Gastroesophageal sphincter (tissue), 4 donors: ENCODE measurements around the gene LCE1C. TPM values are rescaled to one million over a fixed set of nuclear protein-coding genes. Genes with fewer than 3 reads are reported as not detected.

Experiments used
- ATAC-seq: fragments of 150-250 bp; one replicate; pipeline ENCODE4 v1.9.1; 2016; ENCODE audit warnings: mild to moderate bottlenecking, moderate library complexity
- H3K27ac ChIP-seq, 4 donors: fragments of 200-600 bp; sonication (generic) in 3 of 4; 1 replicate in 3 of 4; 2 replicates in 1 of 4; pipeline ENCODE4 v1.5.1; 2016 to 2019
- H3K27me3 ChIP-seq: fragments of 200-600 bp; sonication (generic); one replicate; pipeline ENCODE4 v1.5.1; 2019
- H3K36me3 ChIP-seq, 2 donors: fragments of 200-600 bp; sonication (generic); one replicate each; pipeline ENCODE4 v1.5.1; 2019; ENCODE audit warnings: control low read depth in 1 of 2
- H3K4me1 ChIP-seq, 3 donors: fragments of 200-600 bp; sonication (generic); 1 replicate in 2 of 3; 2 replicates in 1 of 3; pipeline ENCODE4 v1.5.1; 2016 to 2019; ENCODE audit warnings: control low read depth in 2 of 3
- H3K4me3 ChIP-seq, 2 donors: fragments of 200-600 bp; sonication (generic); one replicate each; pipeline ENCODE4 v1.5.1; 2019; ENCODE audit warnings: mild to moderate bottlenecking in 1 of 2, moderate library complexity in 1 of 2
- H3K9me3 ChIP-seq, 3 donors: fragments of 200-600 bp; sonication (generic); one replicate each; pipeline ENCODE4 v1.5.1; 2017 to 2019; ENCODE audit warnings: control low read depth in 2 of 3
- CTCF ChIP-seq, 4 experiments: fragments of 200-600 bp in 2 of 4; fragments of 450-650 bp in 2 of 4; sonication (generic) in 1 of 4; IDR thresholded peaks; one replicate each; pipeline ENCODE4 v1.5.1; 2017 to 2019; ENCODE audit warnings: antibody characterized with exemption in 4 of 4, mild to moderate bottlenecking in 2 of 4, moderate library complexity in 2 of 4
- EP300 ChIP-seq: sonication (generic); formaldehyde crosslinking; IDR thresholded peaks from one replicate; pipeline ENCODE4 v1.6.1; 2017; ENCODE audit warnings: antibody characterized with exemption, mild to moderate bottlenecking
- POLR2A ChIP-seq, 2 donors: fragments of 450-650 bp; IDR thresholded peaks; one replicate each; pipeline ENCODE4 v1.6.1; 2017; ENCODE audit warnings: antibody characterized with exemption in 2 of 2, mild to moderate bottlenecking in 2 of 2, moderate library complexity in 1 of 2
- POLR2AphosphoS5 ChIP-seq: sonication (generic); formaldehyde crosslinking; IDR thresholded peaks from one replicate; pipeline ENCODE4 v1.6.1; 2017; ENCODE audit warnings: antibody characterized with exemption
- WGBS, 2 donors: methylation state at CpG; one replicate each; pipeline ENCODE4 v1.1.5; 2018; ENCODE audit warnings: low coverage in 1 of 2; 5-methylcytosine and 5-hydroxymethylcytosine counted together
- total RNA-seq, 4 donors: library from RNA; depleted of rRNA; stranded (reverse); fragments of >200 nt; gene quantifications; one replicate each; pipeline ENCODE4 v1.1.0, GENCODE V29; 2016

LCE1C gene
- total RNA-seq, 4 donors from 2014 or later = not detected

- Histone ChIP-seq H3K36me3 (no peaks in the 10 kb centered on the region), H3K4me1 (no peaks in the 10 kb centered on the region), H3K4me3 (no peak overlapping the region), H3K9me3 (no peaks in the 10 kb centered on the region), H3K27ac (no peak overlapping the region), H3K27me3 (no peaks in the 10 kb centered on the region)
- no peak for TF ChIP-seq POLR2AphosphoS5
- TF ChIP-seq EP300 = no peak
- TF ChIP-seq CTCF (IDR thresholded peaks at IDR 0.05) = no peak
- no peak for TF ChIP-seq POLR2A (IDR thresholded peaks at IDR 0.05)
- WGBS, 2 donors = no CpG with 5 or more reads among the region's 1 CpG
- no peak for ATAC-seq
These were observed 5.1 kb downstream of the LCE1C start for GRCh38 chr1:152801333-152801732.

- TF ChIP-seq POLR2A (IDR thresholded peaks at IDR 0.05) (no peak), CTCF (IDR thresholded peaks at IDR 0.05) (no peak), EP300 (no peak), POLR2AphosphoS5 (no peak)
- no peak within 1 kb of the TSS for H3K4me3 ChIP-seq
- no peak for ATAC-seq
- no peak within 1 kb of the TSS for H3K27ac ChIP-seq
- WGBS, 2 donors = 60% methylated on average over 2 of the region's 3 CpGs; no CpG with 5 or more reads in 1 of the 2 donors
- H3K36me3 ChIP-seq = no peaks in the 10 kb centered on the region
- no peaks in the 10 kb centered on the region for H3K9me3 ChIP-seq
- H3K27me3 ChIP-seq = no peaks in the 10 kb centered on the region
- H3K4me1 ChIP-seq = no peaks in the 10 kb centered on the region
These were observed 10.0 kb downstream of the LCE1C start, which contains the start of gene LCE1D for GRCh38 chr1:152796421-152796820. Gene LCE1D (plus strand): TSS chr1:152796721. CDS start chr1:152797795, 1,074 bp downstream.

- no peaks in the 10 kb centered on the region for H3K36me3 ChIP-seq
- no peaks in the 10 kb centered on the region for H3K4me1 ChIP-seq
- TF ChIP-seq EP300 = no peak
- no peak for TF ChIP-seq CTCF (IDR thresholded peaks at IDR 0.05)
- TF ChIP-seq POLR2A (IDR thresholded peaks at IDR 0.05) = no peak
- no peak for TF ChIP-seq POLR2AphosphoS5
- ATAC-seq = no peak
- WGBS, 2 donors = 59 to 64% methylated on average over 4 of the region's 4 CpGs
- H3K4me3 ChIP-seq = no peak overlapping the region
- no peak overlapping the region for H3K27ac ChIP-seq
- H3K27me3 ChIP-seq = no peaks in the 10 kb centered on the region
- no peaks in the 10 kb centered on the region for H3K9me3 ChIP-seq
These were observed 10.8 kb downstream of the LCE1C start for GRCh38 chr1:152795686-152796085.

GRCh38 chr1:152786077-152786476 lies 20.4 kb downstream of the LCE1C start, which contains the start of gene LCE1E:
Gene LCE1E (plus strand): TSS chr1:152786257. CDS start chr1:152787300, 1,043 bp downstream.
- Histone ChIP-seq H3K9me3 (no peaks in the 10 kb centered on the region), H3K27ac (no peak within 1 kb of the TSS), H3K27me3 (no peaks in the 10 kb centered on the region), H3K36me3 (no peaks in the 10 kb centered on the region), H3K4me3 (no peak within 1 kb of the TSS), H3K4me1 (no peaks in the 10 kb centered on the region)
- TF ChIP-seq POLR2A (IDR thresholded peaks at IDR 0.05) = no peak
- no peak for TF ChIP-seq POLR2AphosphoS5
- no peak for TF ChIP-seq EP300
- no peak for TF ChIP-seq CTCF (IDR thresholded peaks at IDR 0.05)
- no peak for ATAC-seq
- no CpG with 5 or more reads among the region's 2 CpGs for WGBS, 2 donors

- TF ChIP-seq CTCF (IDR thresholded peaks at IDR 0.05) (no peak), EP300 (no peak), POLR2AphosphoS5 (no peak), POLR2A (IDR thresholded peaks at IDR 0.05) (no peak)
These were observed 23.4 kb downstream of the LCE1C start for GRCh38 chr1:152783095-152783494.

More at GRCh38 chr1:152783095-152783494, 23.4 kb downstream of the LCE1C start:
- H3K36me3 ChIP-seq = no peaks in the 10 kb centered on the region
- whole genome bisulfite sequencing, 2 donors = 66 to 85% methylated on average over 2 of the region's 2 CpGs
- H3K4me1 ChIP-seq = no peaks in the 10 kb centered on the region
- no peak for ATAC-seq
- H3K27me3 ChIP-seq = no peaks in the 10 kb centered on the region
- no peak overlapping the region for H3K4me3 ChIP-seq
- H3K9me3 ChIP-seq = no peaks in the 10 kb centered on the region
- no peak overlapping the region for H3K27ac ChIP-seq
